HG03139 (cell line): ENCODE data around the gene RMI2.
"Not testable (repeated sequence)": the region's sequence is repeated elsewhere in the genome, so short reads cannot be mapped to it uniquely, and the experiment has no call there.

Experiments
- ATAC-seq: cut with Tn5 transposase; IDR thresholded peaks from one replicate; pipeline ENCODE4 v1.9.1; 2021; ENCODE audit not compliant: unreplicated experiment

Gene RMI2

DNA sequence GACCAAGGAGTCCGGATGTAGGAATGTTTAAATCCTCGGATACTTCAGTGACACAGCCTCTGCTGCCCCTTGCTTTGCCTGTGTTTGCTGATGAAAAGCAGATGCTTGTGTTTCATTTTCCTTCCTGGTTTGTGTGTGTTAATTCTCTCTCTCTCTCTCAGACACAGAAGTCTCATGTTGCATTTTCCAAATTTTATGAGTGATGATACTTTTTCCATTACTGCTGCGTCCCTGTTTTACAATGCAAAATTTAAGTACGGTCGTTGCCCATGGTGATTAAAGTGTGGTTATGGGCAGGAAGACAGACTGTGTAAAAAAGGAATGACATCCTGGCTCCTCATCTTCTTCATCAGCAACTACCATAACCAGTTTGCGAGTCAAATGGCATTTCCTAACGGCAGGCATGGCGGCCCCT is 5.7 kb downstream of the RMI2 start:
- no peak for ATAC-seq

- no peak for ATAC-seq
Measured at GRCh38 chr16:11353158-11353557, 7.9 kb downstream of the RMI2 start.

DNA sequence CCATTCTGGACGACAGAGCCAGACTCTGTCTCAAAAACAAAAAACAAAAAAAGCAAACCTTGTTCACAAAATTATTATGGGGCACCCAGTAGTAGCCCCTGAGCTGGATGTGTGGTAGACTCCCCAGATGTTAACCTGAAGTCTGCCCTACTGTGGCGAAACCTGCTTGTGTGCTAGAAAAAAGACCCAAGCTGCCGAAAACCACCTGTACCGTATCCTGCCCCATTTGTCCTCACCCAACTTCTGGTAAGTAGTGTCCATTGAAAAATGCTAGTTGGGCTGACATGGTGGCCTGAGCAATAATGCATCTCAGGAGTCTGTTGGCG is 9.1 kb downstream of the RMI2 start:
- ATAC-seq: no peak

GRCh38 chr16:11354733-11355574 is 9.7 kb downstream of the RMI2 start:
- ATAC-seq: peak; percentile 56

DNA sequence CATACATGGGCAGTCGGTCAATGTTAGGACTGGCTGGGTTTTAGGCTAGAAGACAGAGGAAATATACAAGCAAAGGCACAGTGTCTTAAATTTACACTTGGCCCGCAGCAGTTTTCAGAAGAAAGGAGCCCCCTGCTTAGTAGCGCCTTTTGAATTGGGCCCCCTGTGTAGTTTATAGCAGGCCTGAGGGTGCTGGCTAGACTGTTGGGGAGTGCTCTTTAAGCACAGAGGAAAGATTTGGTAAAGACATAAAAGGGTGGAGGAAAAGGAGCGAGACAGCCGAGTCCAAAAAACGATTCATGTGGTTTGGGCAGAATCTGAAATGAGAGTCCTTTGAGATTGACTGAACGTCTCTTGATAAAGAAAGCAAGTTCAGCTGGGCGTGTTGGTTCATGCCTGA is 10.6 kb downstream of the RMI2 start:
- no peak for ATAC-seq

- ATAC-seq: no peak
Measured at GRCh38 chr16:11356573-11357331, 11.5 kb downstream of the RMI2 start.

DNA sequence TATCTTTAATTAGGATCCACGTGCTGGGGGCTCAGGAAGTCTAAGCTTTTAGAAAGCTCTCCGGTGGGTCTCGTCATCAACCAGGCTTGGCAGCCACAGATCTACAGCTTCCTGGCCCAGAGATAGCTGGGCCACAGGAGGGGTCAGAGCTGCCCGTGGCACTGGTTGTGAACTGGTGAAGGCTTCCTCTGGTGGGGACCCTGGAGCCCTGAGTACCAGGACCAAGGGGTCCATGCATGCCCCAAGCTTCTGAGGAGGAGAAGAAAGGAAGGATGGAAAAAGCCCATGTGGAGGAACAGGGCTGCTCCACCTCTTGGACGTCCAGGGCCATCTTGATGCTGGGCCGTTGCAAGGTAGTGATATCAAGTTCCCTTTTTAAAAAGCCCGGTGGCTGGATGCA is 13.3 kb downstream of the RMI2 start:
- ATAC-seq: no peak

DNA sequence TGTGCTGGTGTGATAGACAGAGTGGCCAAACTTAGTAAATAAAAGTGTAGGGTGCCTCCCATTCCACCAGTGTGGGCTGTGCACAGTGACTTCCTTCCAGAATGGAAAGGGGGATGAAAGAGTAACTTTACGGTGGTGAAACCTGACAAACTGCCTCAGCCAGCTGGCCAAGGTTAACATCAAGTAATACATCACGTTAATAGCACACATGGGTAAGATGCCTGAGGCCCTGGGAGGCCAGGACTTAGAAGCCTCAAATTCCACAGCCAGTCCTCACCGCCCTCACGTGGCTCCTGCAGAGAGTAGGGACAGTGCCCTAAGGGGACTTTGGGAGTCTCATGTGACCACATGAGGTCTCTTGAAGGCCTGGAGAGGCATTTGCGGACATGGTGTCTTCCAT is 14.1 kb downstream of the RMI2 start:
- ATAC-seq: no peak

- ATAC-seq: no peak
Measured at GRCh38 chr16:11360641-11361373, 15.5 kb downstream of the RMI2 start.

GRCh38 chr16:11361701-11362451 is 16.6 kb downstream of the RMI2 start:
- ATAC-seq: no peak

DNA sequence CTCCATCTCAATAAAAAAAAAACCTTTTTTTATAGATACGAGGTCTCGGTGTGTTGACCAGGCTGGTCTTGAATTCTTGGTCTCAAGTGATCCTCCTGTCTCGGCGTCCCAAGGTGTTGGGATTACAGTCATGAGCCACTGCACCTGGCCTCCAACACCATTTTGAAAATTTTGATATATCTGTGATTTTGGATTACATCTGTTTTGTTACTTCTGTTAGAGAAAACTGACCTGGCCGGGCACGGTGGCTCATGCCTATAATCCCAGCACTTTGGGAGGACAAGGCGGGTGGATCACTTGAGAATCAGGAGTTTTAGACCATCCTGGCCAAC is 18.6 kb downstream of the RMI2 start:
- ATAC-seq: no peak

- ATAC-seq: no peak
Measured at GRCh38 chr16:11367483-11367906, 22.2 kb downstream of the RMI2 start.

GRCh38 chr16:11370084-11370931 is 25.0 kb downstream of the RMI2 start:
- no peak for ATAC-seq

DNA sequence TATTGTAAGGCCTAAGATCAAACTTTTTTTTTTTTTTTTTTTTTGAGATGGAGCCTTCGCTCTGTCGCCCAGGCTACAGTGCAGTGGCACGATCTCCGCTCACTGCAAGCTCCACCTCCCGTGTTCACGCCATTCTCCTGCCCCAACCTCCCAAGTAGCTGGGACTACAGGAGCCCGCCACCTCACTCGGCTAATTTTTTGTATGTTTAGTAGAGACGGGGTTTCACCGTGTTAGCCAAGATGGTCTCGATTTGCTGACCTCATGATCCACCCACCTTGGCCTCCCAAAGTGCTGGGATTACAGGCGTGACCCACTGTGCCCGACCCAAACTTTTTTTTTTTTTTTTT is 25.6 kb downstream of the RMI2 start:
- ATAC-seq: not testable (repeated sequence)

- no peak for ATAC-seq
Measured at GRCh38 chr16:11372073-11372828, 27.0 kb downstream of the RMI2 start.

DNA sequence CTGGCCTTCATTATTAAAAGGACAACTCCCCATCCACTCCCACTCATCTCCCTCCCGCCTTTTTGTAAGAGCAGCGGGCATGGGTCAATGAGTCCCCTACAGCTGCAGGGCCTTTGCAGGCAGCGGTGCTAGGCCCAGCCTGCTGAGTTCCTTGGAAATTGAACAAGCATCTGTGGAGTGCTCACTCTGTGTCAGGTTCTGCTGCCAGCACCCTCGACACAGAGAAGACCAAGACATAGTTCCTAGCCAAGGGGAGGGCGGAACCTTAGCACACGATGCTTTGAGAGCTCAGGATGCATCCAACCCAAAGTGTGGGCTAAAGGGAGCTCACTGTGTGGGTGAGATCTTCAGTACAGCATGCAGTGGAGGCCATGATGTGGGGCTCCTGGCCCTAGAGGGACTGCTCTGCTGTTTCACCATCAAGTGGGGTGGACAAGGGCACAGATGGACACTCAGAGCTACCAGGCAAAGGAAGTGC is 27.6 kb downstream of the RMI2 start:
- no peak for ATAC-seq

- ATAC-seq: no peak
Measured at GRCh38 chr16:11374255-11374654, 29.0 kb downstream of the RMI2 start.

GRCh38 chr16:11377154-11377553 is 31.9 kb downstream of the RMI2 start:
- ATAC-seq: no peak

- ATAC-seq: not testable (repeated sequence)
Measured at GRCh38 chr16:11378951-11379350, 33.7 kb downstream of the RMI2 start.
